GM12878 (cell line): ENCODE results near the gene SPRY2. TPM values are rescaled to one million over a fixed set of nuclear protein-coding genes. Genes with fewer than 3 reads are reported as not detected.

Experiments
- ATF7 ChIP-seq: fragments of 450-650 bp; IDR thresholded peaks from 2 replicates; pipeline ENCODE4 v1.6.1; 2016; ENCODE audit warnings: low read depth, mild to moderate bottlenecking
- FOXM1 ChIP-seq: IDR thresholded peaks from 2 replicates; pipeline ENCODE4 v1.6.1; 2012; ENCODE audit warnings: low read depth, mild to moderate bottlenecking, inconsistent platforms, low read length, moderate library complexity
- HDAC6 ChIP-seq: fragments of 200-600 bp; sonication (generic); IDR thresholded peaks from one replicate; pipeline ENCODE4 v1.8.0; 2017; ENCODE audit warnings: antibody characterized with exemption; ENCODE audit not compliant: unreplicated experiment
- IKZF1 ChIP-seq: fragments of 450-650 bp; conservative IDR thresholded peaks from 2 replicates; pipeline ENCODE4 v1.6.1; 2017; ENCODE audit warnings: antibody characterized with exemption, mild to moderate bottlenecking
- NFYB ChIP-seq: IDR thresholded peaks from 2 replicates; pipeline ENCODE4 v1.6.1; 2011; ENCODE audit warnings: low read depth, mild to moderate bottlenecking, low read length, improper control_type of control experiment, moderate library complexity; ENCODE audit not compliant: insufficient read depth
- PML ChIP-seq: IDR thresholded peaks from 2 replicates; pipeline ENCODE4 v1.6.1; 2012; ENCODE audit warnings: low read length, inconsistent platforms
- SIN3A ChIP-seq: IDR thresholded peaks from 2 replicates; pipeline ENCODE4 v1.6.1; 2012; ENCODE audit warnings: low read depth, low read length, improper control_type of control experiment
- SIX5 ChIP-seq: IDR thresholded peaks from 2 replicates; pipeline ENCODE4 v1.6.1; 2011; ENCODE audit warnings: mild to moderate bottlenecking, low read depth, low read length, moderate library complexity; ENCODE audit not compliant: severe bottlenecking
- SMARCA5 ChIP-seq: fragments of 450-650 bp; IDR thresholded peaks from 2 replicates; pipeline ENCODE4 v1.6.1; 2017; ENCODE audit warnings: mild to moderate bottlenecking
- SMC3 ChIP-seq: IDR thresholded peaks from 2 replicates; pipeline ENCODE4 v1.6.1; 2011; ENCODE audit warnings: low read length, improper control_type of control experiment, borderline replicate concordance
- SUZ12 ChIP-seq: fragments of 200-600 bp; sonication (generic); IDR thresholded peaks from one replicate; pipeline ENCODE4 v1.6.1; 2018; ENCODE audit warnings: antibody characterized with exemption, mild to moderate bottlenecking; ENCODE audit not compliant: unreplicated experiment
- TARDBP ChIP-seq: IDR thresholded peaks from 2 replicates; pipeline ENCODE4 v1.6.1; 2016; ENCODE audit warnings: borderline replicate concordance
- TBL1XR1 ChIP-seq: IDR thresholded peaks from 2 replicates; pipeline ENCODE4 v1.6.1; 2012; ENCODE audit warnings: low read depth, low read length, improper control_type of control experiment
- ZBTB4 ChIP-seq: fragments of 450-650 bp; formaldehyde crosslinking; IDR thresholded peaks from 2 replicates; pipeline ENCODE4 v1.4.0; 2022; ENCODE audit warnings: mild to moderate bottlenecking, moderate library complexity
- ZNF24 ChIP-seq: fragments of 450-650 bp; IDR thresholded peaks from 2 replicates; pipeline ENCODE4 v1.6.1; 2017; ENCODE audit warnings: antibody characterized with exemption, mild to moderate bottlenecking
- polyA plus RNA-seq, 11 experiments: library from polyadenylated mRNA; depleted of rRNA in 4 of 11; unstranded in 6 of 11; stranded (reverse) in 5 of 11; fragments of >200 nt; fragmentation: Nextera tagmentation in 4 of 11; fragmentation: Illumina TruSeq in 1 of 11; extraction: Ambion mirVana in 4 of 11; extraction: Trizol in 1 of 11; gene quantifications; 1 replicate in 1 of 11; 2 replicates in 10 of 11; pipeline versions ENCODE4 v1.2.1 to v1.2.3, GENCODE V29; 2011 to 2016; ENCODE audit warnings: inconsistent platforms in 2 of 11, missing spikeins in 2 of 11, low read depth in 1 of 11
- total RNA-seq, 4 experiments: library from RNA; depleted of rRNA in 3 of 4; stranded (reverse); fragments of >200 nt in 3 of 4; fragmentation: Illumina TruSeq in 1 of 4; extraction: Trizol in 1 of 4; gene quantifications; 2 replicates each; pipeline versions ENCODE4 v1.2.1 to v1.2.3, GENCODE V29; 2013 to 2021
- TF ChIP-seq, protein P1 (sequence below): IDR thresholded peaks from 2 replicates; pipeline ENCODE4 v1.6.1; 2011; ENCODE audit warnings: borderline replicate concordance, low read depth, mild to moderate bottlenecking, moderate library complexity, low read length; ENCODE audit not compliant: insufficient read depth, poor library complexity, severe bottlenecking
- TF ChIP-seq, protein P2 (sequence below): IDR thresholded peaks from 2 replicates; pipeline ENCODE4 v1.6.1; 2012; ENCODE audit warnings: improper control_type of control experiment, low read depth, low read length; ENCODE audit not compliant: insufficient replicate concordance
- TF ChIP-seq, protein P3 (sequence below): fragments of 150-350 bp; IDR thresholded peaks from 2 replicates; pipeline ENCODE4 v1.6.1; 2014; ENCODE audit warnings: mild to moderate bottlenecking, low read depth, low read length

Gene SPRY2
- total and polyA plus RNA-seq, 10 of the 15 experiments (the other 5 are each of a cell fraction or from before 2014, with no cell fraction given) = 1.8 to 82.1 (median 9.2) TPM

GRCh38 chr13:80341101-80341755, at the start of gene SPRY2 (continued):
- TF ChIP-seq, protein P1, sequence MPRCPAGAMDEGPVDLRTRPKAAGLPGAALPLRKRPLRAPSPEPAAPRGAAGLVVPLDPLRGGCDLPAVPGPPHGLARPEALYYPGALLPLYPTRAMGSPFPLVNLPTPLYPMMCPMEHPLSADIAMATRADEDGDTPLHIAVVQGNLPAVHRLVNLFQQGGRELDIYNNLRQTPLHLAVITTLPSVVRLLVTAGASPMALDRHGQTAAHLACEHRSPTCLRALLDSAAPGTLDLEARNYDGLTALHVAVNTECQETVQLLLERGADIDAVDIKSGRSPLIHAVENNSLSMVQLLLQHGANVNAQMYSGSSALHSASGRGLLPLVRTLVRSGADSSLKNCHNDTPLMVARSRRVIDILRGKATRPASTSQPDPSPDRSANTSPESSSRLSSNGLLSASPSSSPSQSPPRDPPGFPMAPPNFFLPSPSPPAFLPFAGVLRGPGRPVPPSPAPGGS = no peak
- TF ChIP-seq SIN3A (no peak; the same call in 1 of the 2 replicates), IKZF1 (peak; percentile 98), TARDBP (no peak), SUZ12 (no peak), SIX5 (no peak), FOXM1 (no peak), ATF7 (peak; percentile 79), PML (no peak), SMC3 (no peak), ZNF24 (0 out of 2 replicates have a peak, but pooled peaks have one; percentile 6), NFYB (peak; percentile 64; the same call in 1 of the 2 replicates), TBL1XR1 (no peak), SMARCA5 (peak; percentile 81), ZBTB4 (CRISPR knock-in tag) (no peak), HDAC6 (no peak)
- TF ChIP-seq, protein P2, sequence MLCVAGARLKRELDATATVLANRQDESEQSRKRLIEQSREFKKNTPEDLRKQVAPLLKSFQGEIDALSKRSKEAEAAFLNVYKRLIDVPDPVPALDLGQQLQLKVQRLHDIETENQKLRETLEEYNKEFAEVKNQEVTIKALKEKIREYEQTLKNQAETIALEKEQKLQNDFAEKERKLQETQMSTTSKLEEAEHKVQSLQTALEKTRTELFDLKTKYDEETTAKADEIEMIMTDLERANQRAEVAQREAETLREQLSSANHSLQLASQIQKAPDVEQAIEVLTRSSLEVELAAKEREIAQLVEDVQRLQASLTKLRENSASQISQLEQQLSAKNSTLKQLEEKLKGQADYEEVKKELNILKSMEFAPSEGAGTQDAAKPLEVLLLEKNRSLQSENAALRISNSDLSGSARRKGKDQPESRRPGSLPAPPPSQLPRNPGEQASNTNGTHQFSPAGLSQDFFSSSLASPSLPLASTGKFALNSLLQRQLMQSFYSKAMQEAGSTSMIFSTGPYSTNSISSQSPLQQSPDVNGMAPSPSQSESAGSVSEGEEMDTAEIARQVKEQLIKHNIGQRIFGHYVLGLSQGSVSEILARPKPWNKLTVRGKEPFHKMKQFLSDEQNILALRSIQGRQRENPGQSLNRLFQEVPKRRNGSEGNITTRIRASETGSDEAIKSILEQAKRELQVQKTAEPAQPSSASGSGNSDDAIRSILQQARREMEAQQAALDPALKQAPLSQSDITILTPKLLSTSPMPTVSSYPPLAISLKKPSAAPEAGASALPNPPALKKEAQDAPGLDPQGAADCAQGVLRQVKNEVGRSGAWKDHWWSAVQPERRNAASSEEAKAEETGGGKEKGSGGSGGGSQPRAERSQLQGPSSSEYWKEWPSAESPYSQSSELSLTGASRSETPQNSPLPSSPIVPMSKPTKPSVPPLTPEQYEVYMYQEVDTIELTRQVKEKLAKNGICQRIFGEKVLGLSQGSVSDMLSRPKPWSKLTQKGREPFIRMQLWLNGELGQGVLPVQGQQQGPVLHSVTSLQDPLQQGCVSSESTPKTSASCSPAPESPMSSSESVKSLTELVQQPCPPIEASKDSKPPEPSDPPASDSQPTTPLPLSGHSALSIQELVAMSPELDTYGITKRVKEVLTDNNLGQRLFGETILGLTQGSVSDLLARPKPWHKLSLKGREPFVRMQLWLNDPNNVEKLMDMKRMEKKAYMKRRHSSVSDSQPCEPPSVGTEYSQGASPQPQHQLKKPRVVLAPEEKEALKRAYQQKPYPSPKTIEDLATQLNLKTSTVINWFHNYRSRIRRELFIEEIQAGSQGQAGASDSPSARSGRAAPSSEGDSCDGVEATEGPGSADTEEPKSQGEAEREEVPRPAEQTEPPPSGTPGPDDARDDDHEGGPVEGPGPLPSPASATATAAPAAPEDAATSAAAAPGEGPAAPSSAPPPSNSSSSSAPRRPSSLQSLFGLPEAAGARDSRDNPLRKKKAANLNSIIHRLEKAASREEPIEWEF = no peak
- TF ChIP-seq, protein P3, sequence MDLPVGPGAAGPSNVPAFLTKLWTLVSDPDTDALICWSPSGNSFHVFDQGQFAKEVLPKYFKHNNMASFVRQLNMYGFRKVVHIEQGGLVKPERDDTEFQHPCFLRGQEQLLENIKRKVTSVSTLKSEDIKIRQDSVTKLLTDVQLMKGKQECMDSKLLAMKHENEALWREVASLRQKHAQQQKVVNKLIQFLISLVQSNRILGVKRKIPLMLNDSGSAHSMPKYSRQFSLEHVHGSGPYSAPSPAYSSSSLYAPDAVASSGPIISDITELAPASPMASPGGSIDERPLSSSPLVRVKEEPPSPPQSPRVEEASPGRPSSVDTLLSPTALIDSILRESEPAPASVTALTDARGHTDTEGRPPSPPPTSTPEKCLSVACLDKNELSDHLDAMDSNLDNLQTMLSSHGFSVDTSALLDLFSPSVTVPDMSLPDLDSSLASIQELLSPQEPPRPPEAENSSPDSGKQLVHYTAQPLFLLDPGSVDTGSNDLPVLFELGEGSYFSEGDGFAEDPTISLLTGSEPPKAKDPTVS = no peak
